Ishikawa (cell line): ENCODE measurements around the gene RNF112.

Experiments used
- CEBPB ChIP-seq: IDR thresholded peaks from 2 replicates; pipeline ENCODE4 v1.6.1; 2012
- CREB1 ChIP-seq: IDR thresholded peaks from 2 replicates; pipeline ENCODE4 v1.6.1; 2012; ENCODE audit warnings: low read depth
- EGR1 ChIP-seq: IDR thresholded peaks from 2 replicates; pipeline ENCODE4 v1.6.1; 2012
- EP300 ChIP-seq: IDR thresholded peaks from 2 replicates; pipeline ENCODE4 v1.6.1; 2012; ENCODE audit warnings: borderline replicate concordance
- FOXM1 ChIP-seq: IDR thresholded peaks from 2 replicates; pipeline ENCODE4 v1.6.1; 2012; ENCODE audit warnings: low read depth, borderline replicate concordance
- MAX ChIP-seq: IDR thresholded peaks from 2 replicates; pipeline ENCODE4 v1.6.1; 2012
- NFIC ChIP-seq: IDR thresholded peaks from 2 replicates; pipeline ENCODE4 v1.6.1; 2012
- RAD21 ChIP-seq: IDR thresholded peaks from 2 replicates; pipeline ENCODE4 v1.6.1; 2012; ENCODE audit warnings: low read depth
- TAF1 ChIP-seq: IDR thresholded peaks from 2 replicates; pipeline ENCODE4 v1.6.1; 2012; ENCODE audit warnings: low read depth, mild to moderate bottlenecking
- TCF12 ChIP-seq: IDR thresholded peaks from 2 replicates; pipeline ENCODE4 v1.6.1; 2012; ENCODE audit warnings: low read depth
- TEAD4 ChIP-seq: IDR thresholded peaks from 2 replicates; pipeline ENCODE4 v1.6.1; 2012
- YY1 ChIP-seq: IDR thresholded peaks from 2 replicates; pipeline ENCODE4 v1.6.1; 2012; ENCODE audit warnings: low read depth
- ZBTB7A ChIP-seq: IDR thresholded peaks from 2 replicates; pipeline ENCODE4 v1.6.1; 2012; ENCODE audit warnings: low read depth
- TF ChIP-seq, protein P1 (sequence below): IDR thresholded peaks from 2 replicates; pipeline ENCODE4 v1.6.1; 2012
- TF ChIP-seq, protein P2 (sequence below): IDR thresholded peaks from 2 replicates; pipeline ENCODE4 v1.6.1; 2012; ENCODE audit warnings: low read depth, mild to moderate bottlenecking

The RNF112 gene

DNA sequence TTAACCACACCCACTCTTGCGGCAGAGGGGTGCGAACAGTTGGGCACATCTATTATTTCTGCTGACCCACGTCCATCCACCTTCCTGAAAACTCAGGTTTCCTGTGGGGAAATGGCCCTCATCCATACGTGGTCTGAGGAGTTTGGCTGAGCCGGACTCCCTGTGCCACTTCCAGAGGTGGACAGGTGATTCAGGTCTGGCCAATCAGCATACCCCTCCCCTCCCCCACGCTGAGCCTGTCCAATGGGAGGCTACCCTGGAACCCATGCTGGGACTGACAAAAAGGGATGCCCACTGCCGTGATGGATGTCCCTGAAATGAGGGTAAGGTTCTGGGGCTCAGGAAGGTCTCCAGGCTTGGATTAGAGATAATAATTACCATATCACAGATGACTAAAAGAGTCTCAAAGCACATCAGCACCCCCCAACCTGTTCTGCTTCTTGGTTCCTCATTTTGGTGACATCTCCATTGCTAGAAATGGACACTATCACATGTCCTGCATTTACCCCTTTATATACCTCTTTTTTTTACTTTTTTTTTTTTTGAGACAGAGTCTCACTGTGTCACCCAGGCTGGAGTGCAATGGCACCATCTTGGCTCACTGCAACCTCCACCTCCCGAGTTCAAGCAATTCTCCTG is 38.0 kb upstream of the RNF112 start:
- TF ChIP-seq EP300 (no peak), TEAD4 (no peak), CEBPB (no peak), TAF1 (no peak), TCF12 (no peak)
- TF ChIP-seq, protein P1, sequence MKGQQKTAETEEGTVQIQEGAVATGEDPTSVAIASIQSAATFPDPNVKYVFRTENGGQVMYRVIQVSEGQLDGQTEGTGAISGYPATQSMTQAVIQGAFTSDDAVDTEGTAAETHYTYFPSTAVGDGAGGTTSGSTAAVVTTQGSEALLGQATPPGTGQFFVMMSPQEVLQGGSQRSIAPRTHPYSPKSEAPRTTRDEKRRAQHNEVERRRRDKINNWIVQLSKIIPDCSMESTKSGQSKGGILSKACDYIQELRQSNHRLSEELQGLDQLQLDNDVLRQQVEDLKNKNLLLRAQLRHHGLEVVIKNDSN: no peak

GRCh38 chr17:19374136-19374535 is 36.9 kb upstream of the RNF112 start:
- TF ChIP-seq CREB1 (no peak), TEAD4 (no peak), ZBTB7A (no peak), TAF1 (no peak)
- TF ChIP-seq, protein P2, sequence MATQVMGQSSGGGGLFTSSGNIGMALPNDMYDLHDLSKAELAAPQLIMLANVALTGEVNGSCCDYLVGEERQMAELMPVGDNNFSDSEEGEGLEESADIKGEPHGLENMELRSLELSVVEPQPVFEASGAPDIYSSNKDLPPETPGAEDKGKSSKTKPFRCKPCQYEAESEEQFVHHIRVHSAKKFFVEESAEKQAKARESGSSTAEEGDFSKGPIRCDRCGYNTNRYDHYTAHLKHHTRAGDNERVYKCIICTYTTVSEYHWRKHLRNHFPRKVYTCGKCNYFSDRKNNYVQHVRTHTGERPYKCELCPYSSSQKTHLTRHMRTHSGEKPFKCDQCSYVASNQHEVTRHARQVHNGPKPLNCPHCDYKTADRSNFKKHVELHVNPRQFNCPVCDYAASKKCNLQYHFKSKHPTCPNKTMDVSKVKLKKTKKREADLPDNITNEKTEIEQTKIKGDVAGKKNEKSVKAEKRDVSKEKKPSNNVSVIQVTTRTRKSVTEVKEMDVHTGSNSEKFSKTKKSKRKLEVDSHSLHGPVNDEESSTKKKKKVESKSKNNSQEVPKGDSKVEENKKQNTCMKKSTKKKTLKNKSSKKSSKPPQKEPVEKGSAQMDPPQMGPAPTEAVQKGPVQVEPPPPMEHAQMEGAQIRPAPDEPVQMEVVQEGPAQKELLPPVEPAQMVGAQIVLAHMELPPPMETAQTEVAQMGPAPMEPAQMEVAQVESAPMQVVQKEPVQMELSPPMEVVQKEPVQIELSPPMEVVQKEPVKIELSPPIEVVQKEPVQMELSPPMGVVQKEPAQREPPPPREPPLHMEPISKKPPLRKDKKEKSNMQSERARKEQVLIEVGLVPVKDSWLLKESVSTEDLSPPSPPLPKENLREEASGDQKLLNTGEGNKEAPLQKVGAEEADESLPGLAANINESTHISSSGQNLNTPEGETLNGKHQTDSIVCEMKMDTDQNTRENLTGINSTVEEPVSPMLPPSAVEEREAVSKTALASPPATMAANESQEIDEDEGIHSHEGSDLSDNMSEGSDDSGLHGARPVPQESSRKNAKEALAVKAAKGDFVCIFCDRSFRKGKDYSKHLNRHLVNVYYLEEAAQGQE: no peak
- TF ChIP-seq, protein P1: no peak

- TF ChIP-seq FOXM1: no peak
- no peak for TF ChIP-seq TCF12
Measured at GRCh38 chr17:19375732-19376131, 35.3 kb upstream of the RNF112 start.

DNA sequence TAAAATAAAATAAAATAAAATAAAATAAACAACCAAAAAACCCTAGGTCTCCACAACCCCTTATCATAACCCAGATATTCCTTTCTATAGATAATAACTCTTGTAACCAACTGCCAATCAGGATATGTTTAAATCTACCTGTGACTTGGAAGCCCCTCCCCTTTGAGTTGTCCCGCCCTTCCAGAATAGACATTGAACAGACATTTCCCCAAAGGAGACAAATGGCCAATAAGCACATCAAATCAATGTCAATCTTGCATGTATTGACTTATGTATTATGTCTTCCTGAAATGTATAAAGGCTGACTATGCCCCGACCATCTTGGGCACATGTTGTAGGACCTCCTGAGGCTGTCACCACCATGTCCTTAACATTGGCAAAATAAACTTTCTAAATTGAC is 34.2 kb upstream of the RNF112 start:
- 0 out of 2 replicates have a peak, but pooled peaks have one; percentile 22 for TF ChIP-seq MAX
- TF ChIP-seq TEAD4: no peak

DNA sequence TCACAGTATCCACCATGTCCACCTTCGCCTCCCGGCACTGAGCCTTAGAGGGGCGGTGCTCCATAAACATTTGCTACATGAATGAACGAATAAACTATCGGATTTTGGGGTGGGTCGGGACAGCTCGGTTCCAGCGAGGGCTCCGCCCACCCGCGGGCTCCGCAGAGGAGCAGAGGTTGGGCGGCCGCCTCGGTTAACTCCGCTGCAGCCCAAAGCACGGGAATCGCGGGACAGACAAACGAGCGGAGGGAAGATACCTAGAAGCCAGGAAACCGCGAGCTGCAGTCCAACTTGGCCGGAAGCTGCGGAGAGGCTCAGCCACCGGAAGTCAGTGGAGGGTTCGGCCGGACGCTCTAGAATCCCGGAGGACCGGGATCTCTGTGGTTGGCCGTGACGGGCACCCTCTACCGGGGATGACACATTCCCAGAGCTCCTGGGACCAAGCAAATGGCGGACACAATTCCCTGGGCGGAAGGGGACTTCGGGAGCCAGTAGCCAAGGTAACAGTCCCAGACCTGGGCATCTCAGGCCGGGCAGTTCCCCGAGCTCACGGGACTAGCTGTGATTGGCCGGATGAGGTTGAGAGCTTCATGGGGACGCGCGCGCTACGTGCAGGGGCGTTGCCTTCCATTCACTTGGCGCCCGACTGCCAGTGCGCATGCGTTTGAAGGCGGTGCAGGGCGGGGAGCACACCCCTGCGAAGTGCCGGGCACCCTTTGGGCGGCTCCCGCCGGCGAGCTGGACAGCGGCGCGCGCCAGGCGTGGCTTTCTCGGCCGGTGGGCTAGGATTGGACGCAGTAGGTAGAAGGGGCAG is 33.2 kb upstream of the RNF112 start:
- TF ChIP-seq RAD21: no peak
- no peak for TF ChIP-seq CEBPB
- TF ChIP-seq NFIC: no peak
- TF ChIP-seq, protein P1: no peak
- peak; percentile 44; the same call in 1 of the 2 replicates for TF ChIP-seq TCF12
- TF ChIP-seq, protein P2: peak; percentile 74
- TF ChIP-seq EP300: peak; percentile 39; the same call in 1 of the 2 replicates
- TF ChIP-seq ZBTB7A: no peak
- peak; percentile 5; the same call in 1 of the 2 replicates for TF ChIP-seq MAX
- TF ChIP-seq YY1: peak; percentile 85
- TF ChIP-seq EGR1: 0 out of 2 replicates have a peak, but pooled peaks have one; percentile 23
- peak; percentile 86 for TF ChIP-seq TAF1
- TF ChIP-seq TEAD4: peak; percentile 30; the same call in 1 of the 2 replicates
- TF ChIP-seq CREB1: no peak
- TF ChIP-seq FOXM1: 0 out of 2 replicates have a peak, but pooled peaks have one; percentile 50
